Neutrophil (primary cell): Measurements from ENCODE around the gene DPPA5.

Experiments used
- H3K27ac ChIP-seq: fragments of 200-600 bp; sonication (generic); 2 replicates; pipeline ENCODE4 v1.5.1; 2016; ENCODE audit warnings: mild to moderate bottlenecking, moderate library complexity
- H3K27me3 ChIP-seq: fragments of 200-600 bp; sonication (generic); 2 replicates; pipeline ENCODE4 v1.6.0; 2016; ENCODE audit warnings: mild to moderate bottlenecking
- H3K36me3 ChIP-seq: fragments of 200-600 bp; sonication (generic); 2 replicates; pipeline ENCODE4 v1.5.1; 2017
- H3K4me1 ChIP-seq, 2 experiments: fragments of 200-600 bp in 1 of 2; sonication (generic) in 1 of 2; 1 replicate in 1 of 2; 2 replicates in 1 of 2; pipeline versions ENCODE4 v1.5.1 to v1.6.1; 2013 to 2016; ENCODE audit warnings: low read depth in 1 of 2, low read length in 1 of 2, mild to moderate bottlenecking in 1 of 2, moderate library complexity in 1 of 2; ENCODE audit not compliant: control insufficient read depth in 1 of 2, insufficient read depth in 1 of 2
- H3K4me3 ChIP-seq, 2 experiments: fragments of 200-600 bp in 1 of 2; sonication (generic) in 1 of 2; 1 replicate in 1 of 2; 2 replicates in 1 of 2; pipeline ENCODE4 v1.5.1; 2013 to 2016; ENCODE audit warnings: low read depth in 1 of 2, low read length in 1 of 2, mild to moderate bottlenecking in 1 of 2, moderate library complexity in 1 of 2
- H3K9me3 ChIP-seq: fragments of 200-600 bp; sonication (generic); 2 replicates; pipeline ENCODE4 v1.5.1; 2016
- CTCF ChIP-seq: fragments of 200-600 bp; sonication (generic); IDR thresholded peaks from 2 replicates; pipeline ENCODE4 v1.5.1; 2016; ENCODE audit warnings: antibody characterized with exemption

The DPPA5 gene

GRCh38 chr6:73368675-73369074 lies 14.6 kb upstream of the DPPA5 start:
- H3K27me3 ChIP-seq, result no peaks in the 10 kb centered on the region
- no peak overlapping the region for H3K27ac ChIP-seq
- H3K36me3 ChIP-seq, result no peaks in the 10 kb centered on the region
- no peak for TF ChIP-seq CTCF
- no peak overlapping the region for H3K4me3 ChIP-seq
- H3K4me1 ChIP-seq, result no peaks in the 10 kb centered on the region
- H3K9me3 ChIP-seq, result no peaks in the 10 kb centered on the region

DNA sequence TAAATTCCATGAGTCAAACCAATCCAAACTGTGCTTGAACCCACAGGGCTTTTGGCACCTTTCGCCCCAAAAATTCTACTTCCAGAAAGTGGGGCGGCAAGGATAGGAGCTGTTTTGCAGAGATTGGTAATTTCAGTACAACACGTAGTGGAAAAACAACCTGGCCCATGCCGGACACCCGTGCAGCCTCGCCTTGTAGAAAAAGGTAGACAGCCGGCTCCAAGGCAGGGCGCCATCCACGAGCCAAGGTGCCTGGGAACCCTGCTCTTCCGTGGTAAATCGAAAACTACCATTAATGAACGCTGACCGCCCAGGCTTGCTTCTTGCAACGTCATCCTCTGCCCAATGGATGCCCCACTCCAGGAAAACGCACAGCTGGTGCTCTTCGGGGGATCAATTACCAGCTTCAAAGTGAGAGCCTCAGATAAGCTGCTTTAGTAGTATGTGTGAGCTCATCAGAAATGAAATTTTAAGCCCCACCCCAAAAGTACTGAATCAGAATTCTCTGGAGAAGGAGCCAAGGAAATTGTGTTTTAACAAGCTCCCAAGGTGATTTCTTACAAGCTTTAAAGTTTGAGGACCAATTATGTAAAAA lies 13.8 kb upstream of the DPPA5 start:
- Histone ChIP-seq H3K27ac (no peak overlapping the region), H3K9me3 (no peaks in the 10 kb centered on the region), H3K4me3 (no peak overlapping the region), H3K36me3 (no peaks in the 10 kb centered on the region), H3K4me1 (no peaks in the 10 kb centered on the region), H3K27me3 (no peaks in the 10 kb centered on the region)
- no peak for TF ChIP-seq CTCF

DNA sequence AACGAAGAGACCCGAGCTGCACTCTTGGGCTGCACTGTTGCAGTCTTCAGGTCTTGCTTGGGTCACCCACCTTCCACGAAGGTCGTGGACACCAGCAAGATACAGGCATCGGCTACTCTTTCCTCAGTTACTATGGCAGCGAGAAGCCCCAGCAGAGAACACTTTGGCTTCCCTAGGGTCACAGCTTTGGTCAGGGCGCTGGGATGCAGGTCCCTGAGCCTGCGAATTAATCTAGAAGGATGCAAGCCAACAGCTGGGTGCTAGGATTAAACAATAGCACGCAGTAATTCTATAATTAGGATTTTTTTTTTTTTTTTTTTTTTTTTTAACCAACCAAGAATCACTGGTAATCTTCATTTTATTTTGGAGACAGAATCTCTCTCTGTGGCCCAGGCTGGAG lies 10.5 kb upstream of the DPPA5 start:
- Histone ChIP-seq H3K4me1 (no peaks in the 10 kb centered on the region), H3K4me3 (no peak overlapping the region), H3K27ac (no peak overlapping the region), H3K27me3 (no peaks in the 10 kb centered on the region), H3K9me3 (no peaks in the 10 kb centered on the region), H3K36me3 (no peaks in the 10 kb centered on the region)
- no peak for TF ChIP-seq CTCF

- no peaks in the 10 kb centered on the region for H3K4me1 ChIP-seq
- TF ChIP-seq CTCF, result no peak
- H3K27ac ChIP-seq, result no peak overlapping the region
Measured at GRCh38 chr6:73364121-73364520, 10.0 kb upstream of the DPPA5 start.

GRCh38 chr6:73363537-73363875 lies 9.4 kb upstream of the DPPA5 start:
- no peak overlapping the region for H3K4me3 ChIP-seq
- H3K9me3 ChIP-seq, result no peaks in the 10 kb centered on the region
- H3K4me1 ChIP-seq, result no peaks in the 10 kb centered on the region
- no peaks in the 10 kb centered on the region for H3K27me3 ChIP-seq
- no peak for TF ChIP-seq CTCF
- H3K36me3 ChIP-seq, result no peaks in the 10 kb centered on the region
- no peak overlapping the region for H3K27ac ChIP-seq

More at GRCh38 chr6:73364121-73364520, 10.0 kb upstream of the DPPA5 start:
- H3K36me3 ChIP-seq, result no peaks in the 10 kb centered on the region
- no peak overlapping the region for H3K4me3 ChIP-seq
- H3K27me3 ChIP-seq, result no peaks in the 10 kb centered on the region
- H3K9me3 ChIP-seq, result no peaks in the 10 kb centered on the region
